Activated naive CD4-positive, alpha-beta T cell treated with anti-CD3 and anti-CD28 coated beads, Interleukin-2, amount 10 ng/mL, durations not matched to agents 7 days and 5 days (primary cell): ENCODE measurements around the gene LIMK2.

Source experiments
- CTCF ChIA-PET: fragments of 350-600 bp; sonication (Branson Sonifier 250); formaldehyde crosslinking; loops from one replicate; lab custom pipeline; 2021; ENCODE audit warnings: antibody characterized with exemption; lab: Charles Lee
- DNase-seq: peaks from one replicate; pipeline ENCODE4 v3.0.0-alpha.2; 2020
- H3K27ac Mint-ChIP-seq: one replicate; pipeline ENCODE4 v1.8.0; 2021; ENCODE audit warnings: mild to moderate bottlenecking, moderate library complexity, mixed read lengths
- H3K27me3 Mint-ChIP-seq: one replicate; pipeline ENCODE4 v1.8.0; 2021; ENCODE audit warnings: mild to moderate bottlenecking, mixed read lengths
- H3K36me3 Mint-ChIP-seq: one replicate; pipeline ENCODE4 v1.8.0; 2021; ENCODE audit warnings: mixed read lengths
- H3K4me1 Mint-ChIP-seq: one replicate; pipeline ENCODE4 v1.8.0; 2021; ENCODE audit warnings: mixed read lengths
- H3K4me3 Mint-ChIP-seq: one replicate; pipeline ENCODE4 v1.8.0; 2021; ENCODE audit warnings: mild to moderate bottlenecking, moderate library complexity, mixed read lengths
- H3K9me3 Mint-ChIP-seq: one replicate; pipeline ENCODE4 v1.8.0; 2021; ENCODE audit warnings: mixed read lengths

LIMK2 gene

GRCh38 chr22:31289344-31289743, 77.2 kb downstream of the LIMK2 start:
- peak; percentile 38 for DNase-seq
- peak overlapping the region; percentile 99 for H3K4me3 Mint-ChIP-seq
- peaks cover 4% of the 10 kb centered on the region for H3K27me3 Mint-ChIP-seq
- H3K27ac Mint-ChIP-seq = peak overlapping the region; percentile 99
- CTCF ChIA-PET = interaction anchor here (0.5 to 5.2 kb wide), 6 partner anchors 9 to 655 kb away, joined by 3 to 29 read pairs (median 4); no protein-coding TSS in a partner anchor
- H3K9me3 Mint-ChIP-seq = no peaks in the 10 kb centered on the region
- peaks cover 63% of the 10 kb centered on the region for H3K36me3 Mint-ChIP-seq
- peaks cover 76% of the 10 kb centered on the region for H3K4me1 Mint-ChIP-seq

DNA sequence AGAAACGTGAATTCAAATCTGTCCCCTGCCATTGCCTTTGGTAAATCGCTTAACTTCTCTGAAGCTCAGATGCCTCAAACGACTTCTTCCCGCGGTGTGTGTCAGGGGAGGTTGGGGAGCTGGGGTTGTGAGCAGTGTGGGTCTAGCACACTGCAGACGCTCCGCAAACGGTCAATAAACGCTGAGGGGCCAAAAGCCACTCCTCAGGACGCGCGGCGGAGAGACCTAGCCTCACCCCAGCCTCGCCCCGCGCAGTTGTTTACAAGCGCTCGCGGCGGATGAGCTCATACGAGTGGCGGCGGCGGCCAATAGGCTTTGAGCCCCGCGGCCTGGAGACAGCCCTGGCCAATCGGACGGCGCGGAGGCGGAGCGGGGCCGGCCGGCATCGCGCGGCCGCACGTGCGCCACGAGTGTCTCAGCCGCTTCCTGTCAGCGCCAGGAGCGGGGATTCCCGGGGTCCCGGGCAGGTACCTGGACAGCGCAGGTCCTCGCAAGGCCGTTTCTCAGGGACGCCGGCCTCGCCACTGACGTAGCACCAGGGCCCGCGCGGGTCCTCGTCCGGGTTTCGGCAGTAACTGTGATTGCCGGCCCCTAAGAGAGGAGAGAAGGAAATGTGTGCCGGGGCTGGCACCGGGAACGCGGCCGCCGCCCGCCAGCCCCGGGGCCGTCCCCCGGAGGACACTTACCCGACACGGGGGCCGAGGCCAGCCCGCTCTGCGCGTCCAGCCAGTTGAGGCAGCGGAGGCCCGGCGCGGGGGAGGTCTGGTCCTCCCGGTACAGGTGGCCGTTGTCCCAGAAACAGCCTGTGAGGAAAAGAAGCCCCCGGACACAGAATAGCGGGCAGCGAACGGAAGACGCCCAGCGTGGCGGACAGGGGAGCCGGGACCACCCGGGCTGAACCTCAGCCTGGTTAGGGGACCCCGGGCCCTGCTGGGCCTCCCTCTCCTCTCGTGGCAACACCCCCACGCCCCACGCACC, 78.7 kb downstream of the LIMK2 start:
- Mint-ChIP-seq H3K4me3 (peak overlapping the region; percentile 99), H3K27me3 (peaks cover 4% of the 10 kb centered on the region), H3K4me1 (peaks cover 72% of the 10 kb centered on the region), H3K27ac (peak overlapping the region; percentile 99), H3K9me3 (no peaks in the 10 kb centered on the region), H3K36me3 (peaks cover 48% of the 10 kb centered on the region)
- peak; percentile 97 for DNase-seq
- CTCF ChIA-PET = interaction anchor here (0.8 to 5.2 kb wide), 12 partner anchors 13 to 198 kb away, joined by 3 to 35 read pairs (median 4); partner anchors contain the start of genes LIMK2 and SELENOM

- CTCF ChIA-PET = interaction anchor here (0.9 to 5.2 kb wide), 12 partner anchors 8 to 184 kb away, joined by 3 to 35 read pairs (median 5); partner anchors contain the start of genes LIMK2 and SELENOM
Observed at GRCh38 chr22:31291481-31292235, 79.6 kb downstream of the LIMK2 start.

GRCh38 chr22:31292236-31292989, 80.3 kb downstream of the LIMK2 start, which contains the start of gene PIK3IP1:
Gene PIK3IP1 (minus strand): TSS chr22:31292488. CDS start chr22:31292344, 144 bp downstream.
- Mint-ChIP-seq H3K36me3 (peaks cover 39% of the 10 kb centered on the region), H3K27ac (peak within 1 kb of the TSS; percentile 99), H3K9me3 (no peaks in the 10 kb centered on the region), H3K27me3 (peaks cover 4% of the 10 kb centered on the region), H3K4me3 (peak within 1 kb of the TSS; percentile 99), H3K4me1 (peaks cover 72% of the 10 kb centered on the region)
- DNase-seq = peak; percentile 93
- CTCF ChIA-PET = interaction anchor here (0.6 to 5.2 kb wide), 15 partner anchors 8 to 371 kb away, joined by 3 to 35 read pairs (median 4); partner anchors contain the start of genes LIMK2, RNF185 and SELENOM

More at GRCh38 chr22:31291481-31292235, 79.6 kb downstream of the LIMK2 start:
- Mint-ChIP-seq H3K9me3 (no peaks in the 10 kb centered on the region), H3K4me3 (peak overlapping the region; percentile 99), H3K27ac (peak overlapping the region; percentile 99), H3K4me1 (peaks cover 72% of the 10 kb centered on the region), H3K27me3 (peaks cover 4% of the 10 kb centered on the region), H3K36me3 (peaks cover 40% of the 10 kb centered on the region)
- DNase-seq = peak; percentile 45

- H3K4me1 Mint-ChIP-seq = peaks cover 44% of the 10 kb centered on the region
- H3K4me3 Mint-ChIP-seq = peak overlapping the region; percentile 45
- DNase-seq = no peak
Observed at GRCh38 chr22:31295360-31295759, 83.3 kb downstream of the LIMK2 start.

DNA sequence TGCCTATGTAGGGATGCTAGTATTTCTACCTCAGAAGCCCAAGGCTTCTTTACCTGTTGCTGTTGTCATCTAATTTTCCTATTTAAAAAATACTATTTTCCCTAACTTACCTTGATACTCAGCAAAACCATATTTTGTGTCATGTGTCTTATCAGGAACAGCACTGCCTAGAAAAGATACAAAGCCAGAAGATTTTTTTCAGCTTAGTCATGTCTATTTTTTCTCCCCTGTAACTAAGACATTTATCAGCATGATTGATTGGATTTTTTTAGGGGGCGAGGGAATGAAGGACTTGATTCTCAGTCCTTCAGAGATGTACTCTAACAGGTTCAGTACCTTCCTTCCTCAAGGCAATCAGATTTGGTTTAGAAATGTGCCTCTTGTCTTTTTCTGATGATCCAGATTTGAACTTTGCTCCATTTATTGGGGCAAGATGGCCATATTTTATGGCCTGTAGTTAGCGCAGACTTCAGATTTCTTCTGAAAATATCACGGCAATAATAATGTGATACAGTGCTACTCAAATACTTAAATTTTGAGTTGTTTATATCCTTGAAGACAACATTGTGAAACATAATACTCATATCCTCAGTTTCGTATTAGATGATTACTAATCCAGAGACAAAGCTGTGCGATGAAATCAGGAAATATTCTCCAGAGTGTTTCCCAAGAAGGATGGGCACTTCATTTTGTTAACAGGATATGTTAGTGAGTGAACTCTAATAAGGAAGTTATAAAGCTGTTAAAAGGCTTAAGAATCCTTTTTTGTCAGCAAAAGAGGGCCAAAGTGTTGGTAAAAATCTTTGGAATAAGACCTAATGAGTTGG, 83.9 kb downstream of the LIMK2 start:
- Mint-ChIP-seq H3K27ac (peak overlapping the region; percentile 66), H3K4me1 (peaks cover 42% of the 10 kb centered on the region), H3K9me3 (no peaks in the 10 kb centered on the region), H3K4me3 (peak overlapping the region; percentile 45), H3K36me3 (peaks cover 16% of the 10 kb centered on the region), H3K27me3 (peaks cover 4% of the 10 kb centered on the region)
- CTCF ChIA-PET = interaction anchor here (1.1 to 5.6 kb wide), 2 partner anchors 10 to 17 kb away, joined by 4 to 27 read pairs; no protein-coding TSS in a partner anchor
- DNase-seq = no peak

More at GRCh38 chr22:31295360-31295759, 83.3 kb downstream of the LIMK2 start:
- peaks cover 4% of the 10 kb centered on the region for H3K27me3 Mint-ChIP-seq
- peak overlapping the region; percentile 66 for H3K27ac Mint-ChIP-seq
- CTCF ChIA-PET = interaction anchor here (4.3 kb wide), 1 partner anchor 17 kb away, joined by 35 read pairs; no protein-coding TSS in a partner anchor
- H3K36me3 Mint-ChIP-seq = peaks cover 20% of the 10 kb centered on the region
- H3K9me3 Mint-ChIP-seq = no peaks in the 10 kb centered on the region

- no peak overlapping the region for H3K27ac Mint-ChIP-seq
Observed at GRCh38 chr22:31300896-31301295, 88.8 kb downstream of the LIMK2 start.

GRCh38 chr22:31302006-31302405, 89.9 kb downstream of the LIMK2 start:
- Mint-ChIP-seq H3K4me1 (peaks cover 14% of the 10 kb centered on the region), H3K36me3 (peaks cover 11% of the 10 kb centered on the region), H3K9me3 (no peaks in the 10 kb centered on the region), H3K27me3 (no peaks in the 10 kb centered on the region), H3K4me3 (no peak overlapping the region), H3K27ac (no peak overlapping the region)
- DNase-seq = no peak
- CTCF ChIA-PET = interaction anchor here (0.8 to 0.9 kb wide), 2 partner anchors 9 to 11 kb away, joined by 3 read pairs; no protein-coding TSS in a partner anchor

More at GRCh38 chr22:31300896-31301295, 88.8 kb downstream of the LIMK2 start:
- Mint-ChIP-seq H3K27me3 (no peaks in the 10 kb centered on the region), H3K36me3 (peaks cover 7% of the 10 kb centered on the region), H3K4me3 (no peak overlapping the region), H3K4me1 (peaks cover 14% of the 10 kb centered on the region), H3K9me3 (no peaks in the 10 kb centered on the region)
- CTCF ChIA-PET = interaction anchor here (1.1 to 5.6 kb wide), 3 partner anchors 8 to 12 kb away, joined by 3 to 27 read pairs (median 3); no protein-coding TSS in a partner anchor
- DNase-seq = no peak

DNA sequence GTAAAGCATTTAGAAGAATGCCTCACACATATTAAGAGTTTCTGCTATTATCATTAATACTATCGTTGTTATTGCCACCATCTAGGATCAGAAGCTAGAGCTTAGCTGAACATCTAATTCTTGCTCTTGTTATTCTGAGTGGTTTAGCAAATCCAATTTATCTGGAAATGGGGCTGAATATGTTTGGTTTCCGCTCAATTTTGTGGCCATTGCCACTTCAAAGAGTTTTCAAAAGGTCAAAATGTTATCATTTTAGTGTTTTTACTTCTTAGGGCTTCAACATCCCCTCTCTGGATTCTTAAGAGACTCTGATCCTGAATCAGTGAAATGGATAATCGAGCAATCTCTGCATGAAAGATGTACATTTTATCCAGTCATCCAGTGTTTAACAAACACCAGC, 90.4 kb downstream of the LIMK2 start:
- CTCF ChIA-PET = interaction anchor here (0.8 kb wide), 1 partner anchor 9 kb away, joined by 3 read pairs; no protein-coding TSS in a partner anchor
- Mint-ChIP-seq H3K36me3 (peaks cover 11% of the 10 kb centered on the region), H3K9me3 (no peaks in the 10 kb centered on the region), H3K4me3 (no peak overlapping the region), H3K4me1 (peaks cover 17% of the 10 kb centered on the region), H3K27ac (no peak overlapping the region), H3K27me3 (no peaks in the 10 kb centered on the region)
- no peak for DNase-seq

- DNase-seq = no peak
- CTCF ChIA-PET = no interaction called here
- no peaks in the 10 kb centered on the region for H3K27me3 Mint-ChIP-seq
- H3K4me1 Mint-ChIP-seq = peaks cover 39% of the 10 kb centered on the region
- no peak overlapping the region for H3K27ac Mint-ChIP-seq
- H3K4me3 Mint-ChIP-seq = no peak overlapping the region
- H3K9me3 Mint-ChIP-seq = no peaks in the 10 kb centered on the region
- H3K36me3 Mint-ChIP-seq = peaks cover 15% of the 10 kb centered on the region
Observed at GRCh38 chr22:31305194-31305593, 93.1 kb downstream of the LIMK2 start.

DNA sequence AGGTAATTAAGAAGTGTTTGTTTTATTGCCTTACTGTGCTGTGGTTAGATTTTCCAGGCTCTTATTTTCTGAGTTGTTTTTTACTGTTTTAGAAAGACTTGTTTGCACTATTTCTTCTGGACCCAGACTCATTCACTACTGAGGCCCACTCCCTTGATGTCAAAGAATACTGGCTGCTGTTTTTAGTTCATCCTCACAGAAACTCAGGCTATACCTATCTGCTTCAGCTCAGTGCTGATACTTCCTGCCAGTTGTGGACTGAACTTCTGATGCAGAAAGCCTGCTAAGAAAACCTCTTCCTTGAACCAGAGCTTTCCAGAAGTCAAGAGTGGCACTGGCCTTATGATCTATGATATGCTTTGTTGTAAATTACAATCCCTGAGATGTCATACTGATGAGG, 96.1 kb downstream of the LIMK2 start:
- DNase-seq = no peak
- H3K9me3 Mint-ChIP-seq = no peaks in the 10 kb centered on the region
- H3K4me3 Mint-ChIP-seq = no peak overlapping the region
- H3K36me3 Mint-ChIP-seq = peaks cover 19% of the 10 kb centered on the region
- H3K27me3 Mint-ChIP-seq = no peaks in the 10 kb centered on the region
- CTCF ChIA-PET = interaction anchor here (0.6 to 1.2 kb wide), 2 partner anchors 8 to 20 kb away, joined by 3 read pairs; no protein-coding TSS in a partner anchor
- peak overlapping the region; percentile 85 for H3K27ac Mint-ChIP-seq
- H3K4me1 Mint-ChIP-seq = peaks cover 51% of the 10 kb centered on the region
